Loucy (cell line): ENCODE measurements around the gene TRNT1.

ENCODE experiments used
- H2AFZ ChIP-seq: fragments of 200-600 bp; sonication (generic); 2 replicates; pipeline ENCODE4 v1.6.0; 2016; ENCODE audit warnings: antibody characterized with exemption, mild to moderate bottlenecking, low read length, moderate library complexity
- H3F3A ChIP-seq: fragments of 200-600 bp; 2 replicates; pipeline ENCODE4 v1.6.0; 2016; ENCODE audit warnings: antibody characterized with exemption, low read depth, mild to moderate bottlenecking
- H3K27me3 ChIP-seq: fragments of 200-600 bp; sonication (generic); 2 replicates; pipeline ENCODE4 v1.6.1; 2014; ENCODE audit warnings: low read length, mild to moderate bottlenecking; ENCODE audit not compliant: insufficient read depth, poor library complexity, severe bottlenecking
- H3K36me3 ChIP-seq: fragments of 200-600 bp; sonication (generic); 2 replicates; pipeline ENCODE4 v1.6.1; 2016; ENCODE audit warnings: low read length; ENCODE audit not compliant: insufficient read depth
- H3K4me1 ChIP-seq: fragments of 200-600 bp; sonication (generic); 2 replicates; pipeline ENCODE4 v1.5.1; 2014; ENCODE audit warnings: low read length, mild to moderate bottlenecking; ENCODE audit not compliant: insufficient read depth, poor library complexity, severe bottlenecking
- H3K4me2 ChIP-seq: fragments of 200-600 bp; sonication (generic); 2 replicates; pipeline ENCODE4 v1.6.0; 2014; ENCODE audit warnings: antibody characterized with exemption, low read length, low read depth, mild to moderate bottlenecking; ENCODE audit not compliant: poor library complexity, severe bottlenecking
- H3K4me3 ChIP-seq: fragments of 200-600 bp; sonication (generic); 2 replicates; pipeline ENCODE4 v1.5.1; 2014; ENCODE audit warnings: low read length, mild to moderate bottlenecking, mixed read lengths; ENCODE audit not compliant: poor library complexity, severe bottlenecking
- H3K79me2 ChIP-seq: fragments of 200-600 bp; sonication (generic); 2 replicates; pipeline ENCODE4 v1.6.1; 2014; ENCODE audit warnings: low read length; ENCODE audit not compliant: insufficient read depth
- H3K9ac ChIP-seq: fragments of 200-600 bp; sonication (generic); 2 replicates; pipeline ENCODE4 v1.6.0; 2014; ENCODE audit warnings: mild to moderate bottlenecking, low read depth, low read length, moderate library complexity; ENCODE audit not compliant: poor library complexity, severe bottlenecking
- H3K9me2 ChIP-seq: fragments of 200-600 bp; sonication (generic); replicated peaks from 2 replicates; pipeline ENCODE4 v1.6.1; 2016; ENCODE audit warnings: low read depth, low read length, mixed read lengths
- H3K9me3 ChIP-seq: fragments of 200-600 bp; sonication (generic); 2 replicates; pipeline ENCODE4 v1.6.1; 2014; ENCODE audit warnings: mild to moderate bottlenecking, antibody characterized with exemption, low read length, low read depth; ENCODE audit not compliant: insufficient read depth
- H4K20me1 ChIP-seq: fragments of 200-600 bp; sonication (generic); 2 replicates; pipeline ENCODE4 v1.6.0; 2014; ENCODE audit warnings: antibody characterized with exemption, low read length, mild to moderate bottlenecking; ENCODE audit not compliant: insufficient read depth, poor library complexity, severe bottlenecking
- EZH2phosphoT487 ChIP-seq: fragments of 200-600 bp; IDR thresholded peaks from 2 replicates; pipeline ENCODE4 v1.6.1; 2018; ENCODE audit warnings: antibody characterized with exemption, mild to moderate bottlenecking, moderate library complexity, borderline replicate concordance
- TF ChIP-seq, protein P1 (sequence below): fragments of 200-600 bp; sonication (generic); conservative IDR thresholded peaks from 2 replicates; pipeline ENCODE4 v1.5.1; 2014; ENCODE audit warnings: mild to moderate bottlenecking, antibody characterized with exemption, low read length

TRNT1 gene

DNA sequence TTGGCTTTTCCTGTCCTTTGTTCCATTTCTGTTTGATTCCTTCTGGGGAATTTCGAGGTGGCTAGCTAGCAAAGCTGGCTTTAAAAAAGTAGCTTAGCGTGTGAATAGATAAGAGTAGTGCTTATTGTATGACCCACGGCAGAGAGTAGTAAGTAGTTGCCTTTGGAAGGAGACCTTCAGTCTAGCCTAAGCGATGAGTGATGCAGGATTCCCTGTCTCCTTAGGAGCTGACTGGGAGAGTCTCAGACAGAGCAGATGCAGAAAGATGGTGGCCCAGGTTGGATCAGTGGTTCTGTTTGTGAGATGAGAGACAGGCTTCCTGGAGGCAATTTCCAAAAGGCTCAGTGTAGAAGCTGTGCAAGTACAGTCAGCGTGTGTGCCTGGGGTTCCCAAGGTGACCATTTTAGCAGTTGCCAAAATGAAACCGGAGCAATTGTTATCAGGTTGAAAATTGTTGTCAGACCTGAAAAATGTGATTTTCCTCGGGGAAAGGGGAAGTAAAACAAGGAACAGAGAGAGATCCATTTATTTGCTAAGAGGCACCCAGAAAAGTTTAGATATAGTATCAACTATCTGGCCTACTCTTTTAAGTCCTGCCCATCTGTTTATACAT lies 15.9 kb upstream of the TRNT1 start:
- Histone ChIP-seq H4K20me1 (no peaks in the 10 kb centered on the region), H3K4me2 (no peak overlapping the region), H3K9ac (no peak overlapping the region)

DNA sequence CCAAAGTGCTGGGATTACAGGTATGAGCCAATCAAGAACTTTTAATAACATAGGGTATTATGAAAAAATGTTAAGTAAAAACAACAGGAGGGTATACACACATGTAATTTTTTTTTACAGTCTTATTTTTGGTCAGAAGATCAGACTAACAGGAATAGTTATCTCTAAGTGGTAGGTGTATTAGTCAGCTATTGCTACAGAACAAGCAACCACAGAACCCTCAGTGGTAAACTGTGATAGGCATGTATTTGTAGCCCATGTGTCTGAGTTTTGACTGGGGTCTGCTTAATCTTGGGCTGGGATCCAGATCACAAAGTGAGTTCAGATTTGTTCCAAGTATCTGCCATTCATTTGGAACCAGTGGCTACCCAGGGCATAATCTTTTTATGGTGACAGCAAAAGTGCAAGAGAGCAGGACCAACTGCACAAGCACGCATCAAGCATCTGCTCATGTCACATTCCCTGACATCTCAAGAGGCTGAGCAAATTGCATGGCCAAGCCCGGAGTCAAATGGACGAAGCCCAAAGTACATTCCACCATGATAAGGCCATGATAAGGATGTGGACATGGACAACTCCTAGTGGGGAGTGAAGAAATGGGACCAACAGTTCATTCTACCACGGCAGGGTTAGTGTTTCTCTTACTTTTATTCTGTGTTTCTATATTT lies 13.6 kb upstream of the TRNT1 start:
- TF ChIP-seq EZH2phosphoT487, result no peak
- TF ChIP-seq, protein P1, sequence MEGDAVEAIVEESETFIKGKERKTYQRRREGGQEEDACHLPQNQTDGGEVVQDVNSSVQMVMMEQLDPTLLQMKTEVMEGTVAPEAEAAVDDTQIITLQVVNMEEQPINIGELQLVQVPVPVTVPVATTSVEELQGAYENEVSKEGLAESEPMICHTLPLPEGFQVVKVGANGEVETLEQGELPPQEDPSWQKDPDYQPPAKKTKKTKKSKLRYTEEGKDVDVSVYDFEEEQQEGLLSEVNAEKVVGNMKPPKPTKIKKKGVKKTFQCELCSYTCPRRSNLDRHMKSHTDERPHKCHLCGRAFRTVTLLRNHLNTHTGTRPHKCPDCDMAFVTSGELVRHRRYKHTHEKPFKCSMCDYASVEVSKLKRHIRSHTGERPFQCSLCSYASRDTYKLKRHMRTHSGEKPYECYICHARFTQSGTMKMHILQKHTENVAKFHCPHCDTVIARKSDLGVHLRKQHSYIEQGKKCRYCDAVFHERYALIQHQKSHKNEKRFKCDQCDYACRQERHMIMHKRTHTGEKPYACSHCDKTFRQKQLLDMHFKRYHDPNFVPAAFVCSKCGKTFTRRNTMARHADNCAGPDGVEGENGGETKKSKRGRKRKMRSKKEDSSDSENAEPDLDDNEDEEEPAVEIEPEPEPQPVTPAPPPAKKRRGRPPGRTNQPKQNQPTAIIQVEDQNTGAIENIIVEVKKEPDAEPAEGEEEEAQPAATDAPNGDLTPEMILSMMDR, result no peak
- H3K27me3 ChIP-seq, result no peaks in the 10 kb centered on the region
- H3K9ac ChIP-seq, result no peak overlapping the region

More for the DNA sequence above, 15.9 kb upstream of the TRNT1 start:
- H3K4me3 ChIP-seq, result no peak overlapping the region
- no peaks in the 10 kb centered on the region for H3F3A ChIP-seq
- H3K9me2 ChIP-seq, result no peaks in the 10 kb centered on the region
- H3K9me3 ChIP-seq, result no peaks in the 10 kb centered on the region
- H3K79me2 ChIP-seq, result no peaks in the 10 kb centered on the region
- no peaks in the 10 kb centered on the region for H3K4me1 ChIP-seq
- TF ChIP-seq, protein P1, result no peak
- TF ChIP-seq EZH2phosphoT487, result no peak
- H2AFZ ChIP-seq, result no peak overlapping the region
- no peaks in the 10 kb centered on the region for H3K36me3 ChIP-seq
- no peaks in the 10 kb centered on the region for H3K27me3 ChIP-seq

DNA sequence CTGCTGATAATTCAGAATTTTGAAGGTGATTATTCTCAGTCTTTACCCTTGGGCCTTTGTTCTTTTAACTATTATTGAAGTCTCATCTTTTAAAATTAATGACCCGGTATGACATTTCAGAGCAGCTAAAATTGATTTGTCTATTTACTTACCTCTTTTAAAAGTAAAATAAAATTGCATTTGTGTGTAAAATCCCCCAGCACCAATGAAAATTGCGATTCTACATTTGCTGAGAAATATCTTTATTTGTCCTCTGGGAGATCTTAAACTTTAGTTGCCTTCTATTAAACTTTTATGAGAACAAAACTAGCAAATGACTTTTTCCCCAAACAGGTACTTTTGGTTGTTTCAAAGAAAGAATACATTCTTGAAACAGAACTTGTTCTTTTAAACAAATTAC lies 9.1 kb upstream of the TRNT1 start:
- Histone ChIP-seq H3K9me3 (no peaks in the 10 kb centered on the region), H2AFZ (no peak overlapping the region), H3K9me2 (no peaks in the 10 kb centered on the region), H3K9ac (no peak overlapping the region), H3K79me2 (no peaks in the 10 kb centered on the region), H3K4me1 (peaks cover 9% of the 10 kb centered on the region), H3K27me3 (no peaks in the 10 kb centered on the region), H3K4me2 (no peak overlapping the region), H4K20me1 (no peaks in the 10 kb centered on the region), H3K4me3 (no peak overlapping the region), H3F3A (no peaks in the 10 kb centered on the region), H3K36me3 (no peaks in the 10 kb centered on the region)
- TF ChIP-seq EZH2phosphoT487, result no peak
- TF ChIP-seq, protein P1, result no peak

More for the DNA sequence above, 13.6 kb upstream of the TRNT1 start:
- Histone ChIP-seq H3K9me2 (no peaks in the 10 kb centered on the region), H3K9me3 (no peaks in the 10 kb centered on the region), H3F3A (no peaks in the 10 kb centered on the region), H3K36me3 (no peaks in the 10 kb centered on the region), H3K4me2 (no peak overlapping the region), H4K20me1 (no peaks in the 10 kb centered on the region), H3K4me1 (no peaks in the 10 kb centered on the region), H3K4me3 (no peak overlapping the region), H3K79me2 (no peaks in the 10 kb centered on the region), H2AFZ (no peak overlapping the region)
